ENCODE data around the gene SPATA3.

SPATA3 gene

DNA sequence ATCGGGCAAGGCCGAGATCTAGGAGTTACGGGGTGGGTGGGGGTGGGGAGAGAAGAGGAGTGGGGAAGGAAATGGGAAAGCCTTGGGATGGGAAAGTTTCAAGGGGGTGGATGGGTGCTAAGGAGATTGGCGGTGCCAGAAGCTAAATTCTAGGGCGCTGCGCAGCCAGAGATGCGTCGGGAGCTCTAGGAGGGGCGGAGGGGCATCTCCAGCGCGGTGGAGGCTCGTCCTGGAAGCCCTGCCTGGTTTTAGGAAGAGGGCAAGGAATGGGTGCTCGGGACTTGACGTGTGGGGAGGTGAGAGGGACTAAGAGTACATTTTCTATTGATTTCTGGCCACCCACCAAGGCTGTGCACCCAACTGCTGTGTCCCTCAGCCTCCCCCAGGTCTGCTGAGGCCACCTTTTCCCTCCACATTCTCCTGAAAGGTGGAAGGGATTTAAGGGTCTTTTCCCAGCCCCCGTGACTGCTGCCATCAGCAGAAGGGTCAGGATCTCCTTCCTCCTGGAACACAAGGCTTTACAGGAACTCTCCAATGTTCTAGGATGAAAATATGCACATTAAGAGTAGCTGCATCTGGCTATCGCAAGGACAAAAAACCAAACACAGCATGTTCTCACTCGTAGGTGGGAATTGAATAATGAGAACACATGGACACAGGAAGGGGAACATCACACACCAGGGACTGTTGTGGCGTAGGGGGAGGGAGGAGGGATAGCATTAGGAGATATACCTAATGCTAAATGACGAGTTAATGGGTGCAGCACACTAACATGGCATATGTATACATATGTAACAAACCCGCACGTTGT is 42.8 kb downstream of the SPATA3 start:
- no peak for TF ChIP-seq RAD21 (IDR thresholded peaks at IDR 0.05; ENCODE audit: low read depth)
- TF ChIP-seq NFIC (IDR thresholded peaks at IDR 0.05), result no peak
- TF ChIP-seq, protein P1, sequence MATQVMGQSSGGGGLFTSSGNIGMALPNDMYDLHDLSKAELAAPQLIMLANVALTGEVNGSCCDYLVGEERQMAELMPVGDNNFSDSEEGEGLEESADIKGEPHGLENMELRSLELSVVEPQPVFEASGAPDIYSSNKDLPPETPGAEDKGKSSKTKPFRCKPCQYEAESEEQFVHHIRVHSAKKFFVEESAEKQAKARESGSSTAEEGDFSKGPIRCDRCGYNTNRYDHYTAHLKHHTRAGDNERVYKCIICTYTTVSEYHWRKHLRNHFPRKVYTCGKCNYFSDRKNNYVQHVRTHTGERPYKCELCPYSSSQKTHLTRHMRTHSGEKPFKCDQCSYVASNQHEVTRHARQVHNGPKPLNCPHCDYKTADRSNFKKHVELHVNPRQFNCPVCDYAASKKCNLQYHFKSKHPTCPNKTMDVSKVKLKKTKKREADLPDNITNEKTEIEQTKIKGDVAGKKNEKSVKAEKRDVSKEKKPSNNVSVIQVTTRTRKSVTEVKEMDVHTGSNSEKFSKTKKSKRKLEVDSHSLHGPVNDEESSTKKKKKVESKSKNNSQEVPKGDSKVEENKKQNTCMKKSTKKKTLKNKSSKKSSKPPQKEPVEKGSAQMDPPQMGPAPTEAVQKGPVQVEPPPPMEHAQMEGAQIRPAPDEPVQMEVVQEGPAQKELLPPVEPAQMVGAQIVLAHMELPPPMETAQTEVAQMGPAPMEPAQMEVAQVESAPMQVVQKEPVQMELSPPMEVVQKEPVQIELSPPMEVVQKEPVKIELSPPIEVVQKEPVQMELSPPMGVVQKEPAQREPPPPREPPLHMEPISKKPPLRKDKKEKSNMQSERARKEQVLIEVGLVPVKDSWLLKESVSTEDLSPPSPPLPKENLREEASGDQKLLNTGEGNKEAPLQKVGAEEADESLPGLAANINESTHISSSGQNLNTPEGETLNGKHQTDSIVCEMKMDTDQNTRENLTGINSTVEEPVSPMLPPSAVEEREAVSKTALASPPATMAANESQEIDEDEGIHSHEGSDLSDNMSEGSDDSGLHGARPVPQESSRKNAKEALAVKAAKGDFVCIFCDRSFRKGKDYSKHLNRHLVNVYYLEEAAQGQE (IDR thresholded peaks at IDR 0.05; ENCODE audit: low read depth), result no peak
- no peak for TF ChIP-seq CREB1 (IDR thresholded peaks at IDR 0.05; ENCODE audit: low read depth)
- no peak for TF ChIP-seq EGR1 (IDR thresholded peaks at IDR 0.05)
- TF ChIP-seq TEAD4 (IDR thresholded peaks at IDR 0.05), result no peak
- TF ChIP-seq ZBTB7A (IDR thresholded peaks at IDR 0.05; ENCODE audit: low read depth), result no peak
- TF ChIP-seq TAF1 (IDR thresholded peaks at IDR 0.05; ENCODE audit: low read depth), result no peak
- TF ChIP-seq, protein P2, sequence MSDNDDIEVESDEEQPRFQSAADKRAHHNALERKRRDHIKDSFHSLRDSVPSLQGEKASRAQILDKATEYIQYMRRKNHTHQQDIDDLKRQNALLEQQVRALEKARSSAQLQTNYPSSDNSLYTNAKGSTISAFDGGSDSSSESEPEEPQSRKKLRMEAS (IDR thresholded peaks at IDR 0.05), result no peak

DNA sequence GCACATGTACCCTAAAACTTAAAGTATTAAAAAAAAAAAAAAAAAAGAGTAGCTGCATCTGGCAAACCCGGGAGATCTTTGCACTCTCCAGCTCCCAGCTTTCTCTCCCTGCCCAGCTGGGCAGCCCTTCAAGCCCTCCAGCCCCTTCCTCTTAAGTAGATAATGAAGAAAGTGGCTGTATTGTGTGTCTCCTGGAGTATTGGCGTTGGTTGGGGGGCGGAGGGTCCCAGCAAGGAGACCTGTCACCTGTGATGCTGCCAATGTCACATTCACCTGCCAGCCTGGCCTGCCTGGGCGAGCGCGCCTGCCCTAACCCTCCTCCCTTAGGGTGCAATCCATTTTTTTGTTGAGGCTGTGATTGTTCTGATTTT is 43.4 kb downstream of the SPATA3 start:
- TF ChIP-seq TAF1 (IDR thresholded peaks at IDR 0.05; ENCODE audit: low read depth), result no peak
- no peak for TF ChIP-seq YY1 (IDR thresholded peaks at IDR 0.05; ENCODE audit: low read depth)
- TF ChIP-seq EGR1 (IDR thresholded peaks at IDR 0.05), result no peak
- TF ChIP-seq CREB1 (IDR thresholded peaks at IDR 0.05; ENCODE audit: low read depth), result no peak

DNA sequence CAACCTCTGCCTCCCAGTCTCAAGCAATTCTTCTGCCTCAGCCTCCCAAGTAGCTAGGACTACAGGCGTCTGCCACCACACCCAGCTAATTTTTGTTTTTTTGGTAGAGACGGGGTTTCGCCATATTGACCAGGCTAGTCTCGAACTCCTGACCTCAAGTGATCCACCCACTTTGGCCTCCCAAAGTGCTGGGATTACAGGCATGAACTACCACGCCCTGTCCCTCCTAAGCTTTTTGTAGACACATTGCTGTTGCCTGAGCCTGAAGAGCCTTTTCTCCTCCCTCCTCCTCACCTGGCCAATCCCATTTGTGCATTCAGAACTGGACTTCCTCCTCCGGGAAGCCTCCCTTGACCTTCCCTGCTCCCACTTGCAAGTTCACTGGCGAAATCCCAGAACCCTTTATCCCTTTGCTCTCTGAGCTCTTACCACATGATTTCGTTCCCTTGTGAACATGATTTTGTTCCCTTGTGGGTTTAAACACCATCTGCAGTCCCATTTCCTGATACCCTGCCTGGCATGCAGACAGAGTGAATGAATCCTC is 44.0 kb downstream of the SPATA3 start:
- TF ChIP-seq EP300 (IDR thresholded peaks at IDR 0.05; ENCODE audit: borderline replicate concordance) (no peak), CEBPB (IDR thresholded peaks at IDR 0.05) (no peak), FOXM1 (IDR thresholded peaks at IDR 0.05; ENCODE audit: borderline replicate concordance, low read depth) (no peak), NFIC (IDR thresholded peaks at IDR 0.05) (no peak), TAF1 (IDR thresholded peaks at IDR 0.05; ENCODE audit: low read depth) (no peak), EGR1 (IDR thresholded peaks at IDR 0.05) (no peak), TEAD4 (IDR thresholded peaks at IDR 0.05) (no peak), RAD21 (IDR thresholded peaks at IDR 0.05; ENCODE audit: low read depth) (no peak), ZBTB7A (IDR thresholded peaks at IDR 0.05; ENCODE audit: low read depth) (no peak), CREB1 (IDR thresholded peaks at IDR 0.05; ENCODE audit: low read depth) (no peak), YY1 (IDR thresholded peaks at IDR 0.05; ENCODE audit: low read depth) (no peak), TCF12 (IDR thresholded peaks at IDR 0.05; ENCODE audit: low read depth) (no peak)
- TF ChIP-seq, protein P3, sequence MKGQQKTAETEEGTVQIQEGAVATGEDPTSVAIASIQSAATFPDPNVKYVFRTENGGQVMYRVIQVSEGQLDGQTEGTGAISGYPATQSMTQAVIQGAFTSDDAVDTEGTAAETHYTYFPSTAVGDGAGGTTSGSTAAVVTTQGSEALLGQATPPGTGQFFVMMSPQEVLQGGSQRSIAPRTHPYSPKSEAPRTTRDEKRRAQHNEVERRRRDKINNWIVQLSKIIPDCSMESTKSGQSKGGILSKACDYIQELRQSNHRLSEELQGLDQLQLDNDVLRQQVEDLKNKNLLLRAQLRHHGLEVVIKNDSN (IDR thresholded peaks at IDR 0.05), result no peak
- TF ChIP-seq, protein P2 (IDR thresholded peaks at IDR 0.05), result no peak
- TF ChIP-seq, protein P1 (IDR thresholded peaks at IDR 0.05; ENCODE audit: low read depth), result no peak

DNA sequence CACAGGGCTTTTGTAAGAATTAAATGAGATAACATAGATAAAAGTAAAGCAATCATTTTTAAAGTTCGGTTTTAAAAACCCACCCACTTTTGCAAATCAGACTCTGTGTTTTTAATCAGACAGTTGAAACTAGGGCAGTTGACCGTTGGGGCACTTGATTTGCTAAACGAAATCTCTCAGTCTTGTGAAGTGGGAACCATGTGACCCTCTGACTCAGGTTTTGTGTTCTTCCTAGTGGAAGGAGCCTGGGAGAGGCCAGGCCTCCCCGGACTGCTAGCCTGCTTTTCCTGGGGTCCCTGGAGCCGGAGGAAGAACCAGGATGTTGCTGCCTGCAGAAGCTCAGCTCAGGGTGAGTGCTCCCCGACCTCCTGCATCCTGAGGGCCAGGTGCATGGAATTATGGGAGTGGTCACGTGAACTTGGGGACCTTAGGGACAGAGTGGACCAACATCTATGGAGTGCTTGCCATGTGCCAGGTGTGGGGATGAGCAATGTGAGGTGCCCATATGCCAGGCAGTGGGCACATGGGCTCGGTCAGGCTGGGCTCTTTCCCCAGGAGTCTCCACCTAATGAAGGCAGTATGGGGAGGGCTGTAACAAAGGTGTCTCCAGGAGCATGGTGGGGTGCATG is 45.3 kb downstream of the SPATA3 start:
- TF ChIP-seq, protein P2 (IDR thresholded peaks at IDR 0.05), result no peak
- TF ChIP-seq EP300 (IDR thresholded peaks at IDR 0.05; ENCODE audit: borderline replicate concordance), result no peak

DNA sequence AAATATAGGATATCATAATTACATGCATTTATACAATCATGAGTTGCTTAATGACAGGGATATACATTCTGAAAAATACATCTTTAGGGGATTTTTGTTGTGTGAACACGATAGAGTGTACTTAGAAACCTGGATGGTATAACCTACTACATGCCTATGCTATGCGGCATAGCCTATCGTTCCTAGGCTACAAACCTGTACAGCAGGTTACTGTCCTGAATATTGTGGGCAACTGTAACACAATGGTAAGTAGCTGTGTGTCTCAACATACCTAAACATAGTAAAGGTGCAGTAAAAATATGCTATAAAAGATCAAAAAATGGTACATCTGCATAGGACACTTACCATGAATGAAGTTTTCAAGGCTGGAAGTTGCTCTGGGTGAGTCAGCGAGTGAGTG is 47.9 kb downstream of the SPATA3 start:
- TF ChIP-seq, protein P2 (IDR thresholded peaks at IDR 0.05), result no peak
- TF ChIP-seq YY1 (IDR thresholded peaks at IDR 0.05; ENCODE audit: low read depth) (no peak), NFIC (IDR thresholded peaks at IDR 0.05) (no peak), EGR1 (IDR thresholded peaks at IDR 0.05) (no peak), EP300 (IDR thresholded peaks at IDR 0.05; ENCODE audit: borderline replicate concordance) (no peak), TEAD4 (IDR thresholded peaks at IDR 0.05) (no peak), CREB1 (IDR thresholded peaks at IDR 0.05; ENCODE audit: low read depth) (no peak), FOXM1 (IDR thresholded peaks at IDR 0.05; ENCODE audit: borderline replicate concordance, low read depth) (no peak), ZBTB7A (IDR thresholded peaks at IDR 0.05; ENCODE audit: low read depth) (no peak), TAF1 (IDR thresholded peaks at IDR 0.05; ENCODE audit: low read depth) (no peak), RAD21 (IDR thresholded peaks at IDR 0.05; ENCODE audit: low read depth) (no peak), CEBPB (IDR thresholded peaks at IDR 0.05) (no peak), TCF12 (IDR thresholded peaks at IDR 0.05; ENCODE audit: low read depth) (no peak)
- TF ChIP-seq, protein P3 (IDR thresholded peaks at IDR 0.05), result no peak
- TF ChIP-seq, protein P1 (IDR thresholded peaks at IDR 0.05; ENCODE audit: low read depth), result no peak
